Upper lobe of left lung (tissue), 4 donors: ENCODE results near the gene DTX2.
"Not testable (repeated sequence)": the region's sequence is repeated elsewhere in the genome, so short reads cannot be mapped to it uniquely, and the experiment has no call there.

ENCODE experiments used
- EP300 ChIP-seq, 4 donors: sonication (generic); formaldehyde crosslinking; IDR thresholded peaks; one replicate each; pipeline ENCODE4 v1.5.1; 2017; ENCODE audit warnings: antibody characterized with exemption in 4 of 4, control low read depth in 2 of 4
- POLR2A ChIP-seq, 4 donors: fragments of 450-650 bp; IDR thresholded peaks; one replicate each; pipeline ENCODE4 v1.5.1; 2016 to 2017; ENCODE audit warnings: antibody characterized with exemption in 4 of 4, mild to moderate bottlenecking in 2 of 4
- POLR2AphosphoS5 ChIP-seq, 2 donors: sonication (generic); formaldehyde crosslinking; IDR thresholded peaks; one replicate each; pipeline ENCODE4 v1.5.1; 2017; ENCODE audit warnings: antibody characterized with exemption in 2 of 2
- TF ChIP-seq, protein P1 (sequence below), 6 experiments: fragments of 450-650 bp in 4 of 6; fragments of 200-600 bp in 2 of 6; sonication (generic) in 2 of 6; IDR thresholded peaks; one replicate each; pipeline ENCODE4 v1.5.1; 2016 to 2019; ENCODE audit warnings: antibody characterized with exemption in 6 of 6

- not testable (repeated sequence) for TF ChIP-seq EP300, POLR2A, POLR2AphosphoS5 (IDR thresholded peaks at IDR 0.05)
- TF ChIP-seq, protein P1, sequence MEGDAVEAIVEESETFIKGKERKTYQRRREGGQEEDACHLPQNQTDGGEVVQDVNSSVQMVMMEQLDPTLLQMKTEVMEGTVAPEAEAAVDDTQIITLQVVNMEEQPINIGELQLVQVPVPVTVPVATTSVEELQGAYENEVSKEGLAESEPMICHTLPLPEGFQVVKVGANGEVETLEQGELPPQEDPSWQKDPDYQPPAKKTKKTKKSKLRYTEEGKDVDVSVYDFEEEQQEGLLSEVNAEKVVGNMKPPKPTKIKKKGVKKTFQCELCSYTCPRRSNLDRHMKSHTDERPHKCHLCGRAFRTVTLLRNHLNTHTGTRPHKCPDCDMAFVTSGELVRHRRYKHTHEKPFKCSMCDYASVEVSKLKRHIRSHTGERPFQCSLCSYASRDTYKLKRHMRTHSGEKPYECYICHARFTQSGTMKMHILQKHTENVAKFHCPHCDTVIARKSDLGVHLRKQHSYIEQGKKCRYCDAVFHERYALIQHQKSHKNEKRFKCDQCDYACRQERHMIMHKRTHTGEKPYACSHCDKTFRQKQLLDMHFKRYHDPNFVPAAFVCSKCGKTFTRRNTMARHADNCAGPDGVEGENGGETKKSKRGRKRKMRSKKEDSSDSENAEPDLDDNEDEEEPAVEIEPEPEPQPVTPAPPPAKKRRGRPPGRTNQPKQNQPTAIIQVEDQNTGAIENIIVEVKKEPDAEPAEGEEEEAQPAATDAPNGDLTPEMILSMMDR (IDR thresholded peaks at IDR 0.05), result not testable (repeated sequence)
These were observed 88.3 kb downstream of the DTX2 start for GRCh38 chr7:76549855-76550248.
